ENCODE measurements around the gene CLDN15. TPM values are rescaled to one million over a fixed set of nuclear protein-coding genes. Genes with fewer than 3 reads are reported as not detected.

CLDN15 gene
- total RNA-seq, 1 donor, result 3.0 TPM

- TF ChIP-seq CTCF (IDR thresholded peaks at IDR 0.05; ENCODE audit: insufficient read depth, low read length), result no peak
- H3K4me3 ChIP-seq (ENCODE audit: low read depth, low read length), result peak overlapping the region; percentile 78
- peak; percentile 25 for DNase-seq (ENCODE audit: low read depth)
These were observed 19.1 kb downstream of the CLDN15 start for GRCh38 chr7:101218236-101219125.

- DNase-seq (ENCODE audit: low read depth), result peak; percentile 99
- TF ChIP-seq CTCF (IDR thresholded peaks at IDR 0.05; ENCODE audit: insufficient read depth, low read length), result peak; percentile 6
- peak within 1 kb of the TSS; percentile 88 for H3K4me3 ChIP-seq (ENCODE audit: low read depth, low read length)
These were observed 20.0 kb downstream of the CLDN15 start, which contains the start of the genes PLOD3 and ZNHIT1 for GRCh38 chr7:101217388-101218235. PLOD3 (minus strand) TSS chr7:101217581; CDS start chr7:101217274, 307 bp downstream. ZNHIT1 (plus strand) TSS chr7:101218165; CDS start chr7:101218196, 31 bp downstream.

GRCh38 chr7:101216860-101217387 lies 20.7 kb downstream of the CLDN15 start:
- DNase-seq (ENCODE audit: low read depth), result peak; percentile 17
- peak overlapping the region; percentile 88 for H3K4me3 ChIP-seq (ENCODE audit: low read depth, low read length)
- no peak for TF ChIP-seq CTCF (IDR thresholded peaks at IDR 0.05; ENCODE audit: insufficient read depth, low read length)

- DNase-seq (ENCODE audit: low read depth), result no peak
- H3K4me3 ChIP-seq (ENCODE audit: low read depth, low read length), result peak overlapping the region; percentile 88
- no peak for TF ChIP-seq CTCF (IDR thresholded peaks at IDR 0.05; ENCODE audit: insufficient read depth, low read length)
These were observed 21.4 kb downstream of the CLDN15 start for GRCh38 chr7:101216001-101216859.

- H3K4me3 ChIP-seq (ENCODE audit: low read depth, low read length), result no peak overlapping the region
- no peak for TF ChIP-seq CTCF (IDR thresholded peaks at IDR 0.05; ENCODE audit: insufficient read depth, low read length)
- DNase-seq (ENCODE audit: low read depth), result no peak
These were observed 25.6 kb downstream of the CLDN15 start for GRCh38 chr7:101212014-101212413.

GRCh38 chr7:101211501-101211900 lies 26.1 kb downstream of the CLDN15 start:
- no peak overlapping the region for H3K4me3 ChIP-seq (ENCODE audit: low read depth, low read length)
- DNase-seq (ENCODE audit: low read depth), result no peak
- TF ChIP-seq CTCF (IDR thresholded peaks at IDR 0.05; ENCODE audit: insufficient read depth, low read length), result no peak

Data from fibroblast of the aortic adventitia (primary cell).